HG02623 (cell line): Measurements from ENCODE around the gene NMNAT2.
"Not testable (repeated sequence)": the region's sequence is repeated elsewhere in the genome, so short reads cannot be mapped to it uniquely, and the experiment has no call there.

Source experiments
- ATAC-seq: cut with Tn5 transposase; IDR thresholded peaks from one replicate; pipeline ENCODE4 v1.9.1; 2021; ENCODE audit warnings: moderate library complexity; ENCODE audit not compliant: unreplicated experiment

Gene NMNAT2

DNA sequence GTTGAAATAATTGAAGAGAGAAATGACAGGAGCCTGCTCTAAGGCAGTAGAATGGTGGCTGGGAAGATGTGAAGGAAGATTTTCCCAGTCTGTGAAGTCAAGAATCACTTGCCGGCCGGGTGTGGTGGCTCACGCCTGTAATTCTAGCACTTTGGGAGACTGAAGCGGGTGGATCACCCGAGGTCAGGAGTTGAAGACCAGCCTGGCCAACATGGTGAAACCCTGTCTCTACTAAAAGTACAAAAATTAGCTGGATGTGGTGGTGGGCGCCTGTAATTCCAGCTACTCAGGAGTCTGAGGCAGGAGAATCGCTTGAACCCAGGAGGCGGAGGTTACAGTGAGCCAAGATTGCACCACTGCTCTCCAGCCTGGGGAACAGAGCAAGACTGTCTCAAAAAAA lies 177.3 kb downstream of the NMNAT2 start:
- ATAC-seq = not testable (repeated sequence)

DNA sequence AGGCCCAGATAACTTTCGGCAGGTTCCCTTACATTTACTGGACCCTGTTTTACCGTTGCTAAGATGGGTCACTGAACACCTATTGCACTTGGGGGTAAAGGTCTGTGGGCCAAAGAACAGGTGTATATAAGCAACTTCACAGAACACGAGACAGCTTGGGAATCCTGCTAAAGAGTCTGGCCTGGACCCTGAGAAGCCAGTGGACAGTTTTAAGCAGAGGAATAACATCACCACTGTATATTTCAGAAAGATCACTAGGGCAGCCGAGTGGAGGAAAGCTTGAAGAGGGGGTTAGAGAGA lies 177.7 kb downstream of the NMNAT2 start:
- no peak for ATAC-seq

DNA sequence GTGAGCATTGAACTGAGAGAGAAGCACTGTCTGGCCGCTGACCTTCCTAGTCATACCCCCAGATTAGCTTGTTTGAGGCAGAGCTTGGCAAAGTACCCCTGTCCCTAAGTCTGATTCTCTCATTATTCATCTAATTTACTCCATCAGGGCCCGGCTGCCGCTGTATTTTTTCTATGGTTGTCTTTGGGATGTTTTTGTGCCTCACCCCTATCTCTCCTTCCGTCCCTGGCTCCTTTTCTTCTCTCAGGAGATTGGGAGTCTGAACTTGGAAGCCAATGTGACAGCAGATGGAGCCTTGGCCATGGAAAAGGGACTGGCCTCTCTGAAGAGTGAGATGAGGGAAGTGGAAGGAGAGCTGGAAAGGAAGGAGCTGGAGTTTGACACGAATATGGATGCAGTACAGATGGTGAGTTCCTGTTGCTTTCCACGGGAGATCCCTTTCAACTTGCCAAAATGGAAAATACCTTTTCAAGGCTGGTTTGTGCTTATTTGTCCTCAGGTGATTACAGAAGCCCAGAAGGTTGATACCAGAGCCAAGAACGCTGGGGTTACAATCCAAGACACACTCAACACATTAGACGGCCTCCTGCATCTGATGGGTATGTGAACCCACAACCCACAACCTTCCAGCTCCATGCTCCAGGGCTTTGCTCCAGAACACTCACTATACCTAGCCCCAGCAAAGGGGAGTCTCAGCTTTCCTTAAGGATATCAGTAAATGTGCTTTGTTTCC lies 178.2 kb downstream of the NMNAT2 start:
- ATAC-seq = no peak

DNA sequence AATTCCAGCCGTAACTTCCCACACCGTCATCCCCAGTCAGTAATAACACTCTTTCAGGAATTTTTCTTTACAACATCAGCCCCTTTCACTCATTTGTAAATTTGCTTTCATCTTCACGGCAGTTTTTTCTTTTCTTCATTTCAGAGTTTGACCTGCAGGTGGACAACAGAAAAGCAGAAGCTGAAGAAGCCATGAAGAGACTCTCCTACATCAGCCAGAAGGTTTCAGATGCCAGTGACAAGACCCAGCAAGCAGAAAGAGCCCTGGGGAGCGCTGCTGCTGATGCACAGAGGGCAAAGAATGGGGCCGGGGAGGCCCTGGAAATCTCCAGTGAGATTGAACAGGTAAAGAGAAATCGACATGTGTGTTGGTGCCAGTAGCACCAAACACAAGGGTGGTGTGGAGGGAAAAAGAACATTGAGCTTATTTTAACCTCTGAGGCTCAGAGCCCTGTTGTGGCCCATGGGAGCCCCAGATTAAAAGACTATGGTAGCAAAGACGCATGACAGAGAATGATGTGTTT lies 178.9 kb downstream of the NMNAT2 start:
- ATAC-seq = no peak

DNA sequence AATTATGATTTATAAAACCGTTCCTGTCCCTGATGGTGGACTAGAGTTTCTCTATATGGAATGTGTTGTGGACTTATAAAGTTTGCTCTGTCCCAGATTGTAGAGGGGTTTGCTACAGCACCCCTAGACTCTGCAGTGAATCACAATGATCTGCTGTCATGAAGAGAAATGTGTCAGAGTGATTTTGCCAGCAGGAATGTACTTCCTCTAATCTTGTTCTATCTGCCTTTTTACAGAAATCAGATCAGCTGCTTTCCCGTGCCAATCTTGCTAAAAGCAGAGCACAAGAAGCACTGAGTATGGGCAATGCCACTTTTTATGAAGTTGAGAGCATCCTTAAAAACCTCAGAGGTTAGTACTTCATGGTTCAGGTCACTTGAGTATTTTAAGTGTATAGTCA lies 180.1 kb downstream of the NMNAT2 start:
- ATAC-seq = no peak

DNA sequence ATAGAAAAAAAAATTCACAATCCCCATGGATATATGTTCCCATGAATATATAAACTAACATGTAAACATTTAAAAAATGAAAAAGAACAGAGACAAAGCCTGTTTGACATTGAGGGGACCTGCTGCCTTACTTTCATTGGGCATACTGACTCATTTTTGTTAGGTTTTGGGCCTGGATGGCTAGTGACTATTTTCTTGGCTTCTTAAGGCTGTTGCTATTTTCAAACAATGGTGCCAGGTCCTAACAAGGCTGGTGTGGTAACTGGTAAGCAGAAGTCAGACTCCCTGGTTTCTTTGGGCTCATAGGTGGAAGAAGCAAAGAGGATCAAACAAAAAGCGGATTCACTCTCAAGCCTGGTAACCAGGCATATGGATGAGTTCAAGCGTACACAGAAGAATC lies 181.1 kb downstream of the NMNAT2 start:
- no peak for ATAC-seq

DNA sequence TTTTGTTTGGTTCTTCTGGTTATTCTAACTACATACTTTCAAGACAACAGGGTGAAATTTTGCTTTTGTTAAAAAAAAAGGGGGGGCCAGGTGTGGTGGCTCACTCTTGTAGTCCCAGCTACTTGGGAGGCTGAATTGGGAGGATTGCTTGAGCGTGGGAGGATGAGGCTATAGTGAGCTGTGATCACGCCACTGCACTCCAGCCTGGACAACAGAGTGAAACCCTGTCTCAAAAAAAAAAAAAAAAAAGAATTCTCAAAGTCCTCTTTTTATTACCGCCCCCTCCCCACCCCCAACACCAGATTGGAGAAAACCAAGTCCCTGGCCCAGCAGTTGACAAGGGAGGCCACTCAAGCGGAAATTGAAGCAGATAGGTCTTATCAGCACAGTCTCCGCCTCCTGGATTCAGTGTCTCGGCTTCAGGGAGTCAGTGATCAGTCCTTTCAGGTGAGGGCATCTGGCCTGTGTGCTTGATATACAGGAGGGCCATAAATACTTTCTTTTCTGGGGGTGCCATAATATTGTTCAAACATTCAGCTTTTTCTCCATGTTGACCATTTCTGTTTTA lies 181.9 kb downstream of the NMNAT2 start:
- ATAC-seq = no peak

DNA sequence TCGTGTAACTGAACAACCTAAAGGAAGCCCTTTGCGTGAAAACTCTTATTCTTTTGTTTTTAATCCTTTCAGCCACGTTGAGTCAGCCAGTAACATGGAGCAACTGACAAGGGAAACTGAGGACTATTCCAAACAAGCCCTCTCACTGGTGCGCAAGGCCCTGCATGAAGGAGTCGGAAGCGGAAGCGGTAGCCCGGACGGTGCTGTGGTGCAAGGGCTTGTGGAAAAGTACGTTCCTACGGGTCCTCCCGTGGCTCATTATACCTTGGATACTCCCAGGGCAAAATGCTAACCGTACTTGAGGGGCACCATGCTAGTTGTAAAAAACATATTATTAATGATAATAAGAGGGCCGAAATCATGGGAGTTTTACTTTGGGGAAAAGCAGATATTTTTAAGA lies 182.7 kb downstream of the NMNAT2 start:
- no peak for ATAC-seq

DNA sequence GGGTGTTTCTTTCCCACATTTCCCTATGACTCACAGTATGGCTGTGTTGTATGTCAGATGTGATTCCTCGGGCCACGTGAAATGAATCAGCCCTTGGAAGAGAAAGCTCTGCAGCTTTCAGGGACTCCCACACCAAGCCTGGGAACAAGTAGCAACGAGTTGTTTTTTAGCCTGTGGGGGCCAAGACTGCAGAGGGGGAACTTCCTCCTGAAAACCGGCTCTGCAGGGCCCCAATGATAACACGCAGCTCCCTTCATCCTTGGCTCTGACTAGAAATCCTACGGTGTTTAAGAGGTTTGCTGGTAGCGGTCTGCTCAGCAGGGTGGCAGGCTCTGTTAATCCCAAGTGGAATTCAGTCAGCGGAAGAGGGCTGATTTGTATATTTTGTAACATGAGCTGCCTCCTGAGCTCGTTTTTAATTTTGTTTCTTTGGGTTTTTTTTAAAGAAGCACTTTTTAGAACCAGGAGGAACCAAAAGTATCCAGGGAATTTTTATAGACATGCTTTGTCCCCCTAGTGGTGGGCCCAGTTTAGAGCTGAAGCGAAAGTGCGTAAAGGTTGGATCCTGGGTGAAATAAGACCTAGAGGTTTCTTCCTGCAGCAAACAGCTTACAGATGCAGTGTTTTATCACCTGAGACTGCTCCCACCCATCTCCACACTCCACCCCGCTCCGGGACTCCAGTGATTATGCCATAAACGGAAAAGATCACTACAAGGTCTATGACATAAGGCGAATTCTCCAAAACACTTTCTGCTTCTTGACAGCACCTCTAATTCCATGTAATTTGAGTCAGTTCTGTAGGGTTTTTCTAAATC lies 183.3 kb downstream of the NMNAT2 start:
- ATAC-seq = no peak

DNA sequence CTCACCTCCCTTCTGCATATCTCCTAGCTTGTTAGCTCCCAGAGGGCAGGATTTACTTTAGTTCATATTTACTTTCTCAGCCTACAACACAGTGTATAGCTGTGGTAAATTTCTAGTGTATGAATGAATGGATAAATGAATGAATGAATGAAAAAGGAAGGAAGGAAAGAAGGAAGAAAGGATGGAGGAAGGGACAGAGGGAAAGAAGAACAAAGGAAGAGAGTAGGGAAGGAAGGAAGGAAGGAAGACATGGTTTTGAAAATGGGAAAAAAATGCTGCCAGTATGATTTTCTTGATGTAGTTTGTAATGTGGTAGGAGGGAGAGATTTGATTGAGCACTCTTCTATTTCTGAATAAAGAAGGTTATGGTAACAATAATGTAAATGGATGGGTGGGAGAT lies 185.1 kb downstream of the NMNAT2 start:
- no peak for ATAC-seq

DNA sequence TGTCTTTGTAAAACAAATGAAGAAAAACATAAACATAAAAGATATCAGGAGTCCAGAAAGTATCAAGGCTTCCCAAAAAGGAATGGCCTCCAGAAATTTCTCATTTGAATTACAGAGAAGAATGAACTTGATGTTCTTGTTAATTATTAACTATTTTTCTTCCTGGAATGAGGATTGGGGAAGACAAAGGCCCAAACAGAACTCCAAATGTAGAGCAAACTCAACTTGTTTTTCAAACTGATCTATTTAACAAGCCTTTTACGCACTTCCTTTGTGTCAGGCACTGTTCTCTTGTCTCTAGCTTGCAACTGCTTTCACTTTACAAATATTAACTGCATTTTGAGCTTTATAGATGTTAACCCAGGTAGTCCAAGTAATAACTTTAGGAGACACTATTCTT lies 186.6 kb downstream of the NMNAT2 start:
- no peak for ATAC-seq

DNA sequence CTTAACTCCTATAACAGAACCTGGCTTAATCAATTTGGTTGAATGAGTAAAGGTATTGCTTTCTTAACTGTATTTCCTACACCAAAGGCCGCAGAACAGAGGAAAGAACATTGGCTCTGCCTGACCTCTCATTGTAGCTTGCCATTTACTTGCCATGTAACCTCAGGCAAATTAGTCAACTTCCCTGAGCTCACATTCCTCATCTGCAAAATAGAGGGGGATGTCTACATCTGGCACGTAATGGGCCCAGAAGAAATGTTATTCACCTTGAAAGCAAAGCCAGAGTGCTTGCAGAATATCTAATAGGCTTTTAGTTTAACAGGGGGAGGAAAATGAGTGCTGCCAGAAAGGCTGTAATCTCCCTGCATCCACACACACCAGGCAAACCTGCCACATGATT lies 187.8 kb downstream of the NMNAT2 start:
- no peak for ATAC-seq

DNA sequence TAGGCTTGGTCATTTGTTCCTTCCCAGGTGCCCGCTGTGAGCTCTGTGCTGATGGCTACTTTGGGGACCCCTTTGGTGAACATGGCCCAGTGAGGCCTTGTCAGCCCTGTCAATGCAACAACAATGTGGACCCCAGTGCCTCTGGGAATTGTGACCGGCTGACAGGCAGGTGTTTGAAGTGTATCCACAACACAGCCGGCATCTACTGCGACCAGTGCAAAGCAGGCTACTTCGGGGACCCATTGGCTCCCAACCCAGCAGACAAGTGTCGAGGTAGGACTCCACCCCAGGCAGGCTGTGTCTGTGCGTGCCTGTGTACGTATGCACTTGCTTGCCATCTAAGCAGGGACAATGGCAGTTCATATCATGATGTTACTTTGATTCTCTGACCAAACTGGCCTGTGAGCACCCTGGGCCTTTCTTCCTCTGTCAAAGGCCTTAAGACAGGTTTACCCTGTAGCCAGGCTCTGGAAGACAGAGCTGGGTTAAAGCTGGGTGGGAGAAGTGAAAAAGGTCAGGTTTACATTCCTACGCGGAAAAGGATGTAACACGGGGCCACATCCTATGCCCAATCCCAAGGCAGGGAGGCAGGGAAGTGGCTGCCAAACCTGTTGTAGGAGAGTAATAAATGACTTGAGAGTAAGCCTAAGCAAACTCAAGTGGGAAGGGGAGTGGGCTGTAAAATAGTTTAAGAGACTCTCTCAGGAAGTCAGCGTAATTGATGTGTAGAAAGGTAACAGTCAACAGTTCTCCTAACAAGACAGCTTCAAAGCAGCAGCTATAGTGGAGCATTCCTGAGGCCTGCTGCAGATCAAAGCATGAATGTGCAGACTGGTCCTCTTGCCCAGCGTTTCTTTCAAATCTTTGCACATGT lies 189.6 kb downstream of the NMNAT2 start:
- ATAC-seq = no peak

DNA sequence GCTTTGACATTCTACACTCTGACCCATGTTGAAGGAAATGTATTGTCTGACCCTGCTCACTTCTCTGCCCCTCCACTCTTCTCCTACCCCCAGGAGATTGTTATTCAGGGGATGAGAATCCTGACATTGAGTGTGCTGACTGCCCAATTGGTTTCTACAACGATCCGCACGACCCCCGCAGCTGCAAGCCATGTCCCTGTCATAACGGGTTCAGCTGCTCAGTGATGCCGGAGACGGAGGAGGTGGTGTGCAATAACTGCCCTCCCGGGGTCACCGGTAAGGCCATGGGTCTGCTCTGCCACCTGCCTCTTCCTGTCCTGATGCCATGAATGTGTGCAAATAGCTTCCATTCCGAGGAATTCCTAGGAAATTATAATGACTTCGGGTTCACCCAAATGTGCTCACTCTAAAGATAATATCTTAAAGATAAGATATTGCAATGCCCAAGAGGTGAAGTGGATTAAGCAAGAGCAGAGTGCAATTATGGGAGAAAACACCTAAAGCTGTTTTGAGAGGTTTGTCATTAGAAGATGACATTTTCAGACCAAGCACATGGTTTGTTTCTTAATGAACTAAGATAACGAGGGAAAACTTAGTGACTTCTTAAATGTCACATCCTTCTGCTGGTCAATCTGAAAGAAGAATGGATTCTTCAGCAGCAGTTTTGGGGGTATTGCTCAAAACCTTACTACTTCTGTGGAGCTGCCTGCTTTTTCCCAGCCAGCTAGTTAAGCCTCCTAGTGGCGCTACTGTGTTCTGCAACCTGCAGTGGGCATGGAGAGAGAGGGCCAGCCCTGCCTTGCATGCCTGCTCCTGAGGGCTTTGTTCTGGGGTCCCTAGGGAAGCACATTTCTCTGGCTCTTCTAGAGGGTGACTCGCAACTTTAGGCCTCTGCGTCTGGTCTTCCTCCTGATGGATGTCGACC lies 190.5 kb downstream of the NMNAT2 start:
- ATAC-seq = no peak

DNA sequence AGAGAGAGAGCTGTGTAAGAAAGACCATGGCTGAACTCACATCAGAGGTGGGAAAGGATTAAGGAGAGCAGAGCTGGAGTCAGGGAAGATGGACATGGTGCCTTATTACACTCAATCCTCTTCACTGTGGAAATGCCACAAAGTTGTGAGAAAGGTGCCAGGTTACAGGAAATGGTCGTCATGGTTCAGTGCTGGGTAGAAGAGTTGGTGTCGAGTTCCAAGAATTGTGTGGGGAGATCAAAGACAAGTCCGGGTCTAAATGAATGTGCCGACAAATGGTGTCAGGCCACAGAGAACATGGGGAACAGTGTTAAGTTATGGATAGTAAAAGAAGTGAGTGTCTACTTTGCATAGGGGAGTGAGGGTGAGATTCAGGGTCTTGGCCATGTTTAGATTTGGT lies 191.2 kb downstream of the NMNAT2 start:
- no peak for ATAC-seq

DNA sequence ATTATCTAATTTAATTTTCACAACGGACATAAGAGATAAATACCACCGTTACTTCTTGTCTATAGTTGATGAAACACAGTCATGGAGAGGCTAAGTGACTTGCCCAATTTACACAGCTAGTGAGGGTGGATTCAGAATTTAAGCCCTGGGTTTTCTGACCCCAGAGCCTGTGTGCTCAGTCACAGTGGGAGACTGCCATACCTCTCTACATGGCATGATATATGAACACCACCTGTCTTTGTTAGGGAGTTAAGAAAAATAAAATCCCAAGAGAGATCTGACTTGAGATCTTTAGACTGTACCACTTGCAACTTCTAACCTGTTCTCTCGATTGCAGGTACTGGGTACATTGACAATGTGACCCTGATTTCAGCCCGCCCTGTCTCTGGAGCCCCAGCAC lies 191.8 kb downstream of the NMNAT2 start:
- no peak for ATAC-seq

DNA sequence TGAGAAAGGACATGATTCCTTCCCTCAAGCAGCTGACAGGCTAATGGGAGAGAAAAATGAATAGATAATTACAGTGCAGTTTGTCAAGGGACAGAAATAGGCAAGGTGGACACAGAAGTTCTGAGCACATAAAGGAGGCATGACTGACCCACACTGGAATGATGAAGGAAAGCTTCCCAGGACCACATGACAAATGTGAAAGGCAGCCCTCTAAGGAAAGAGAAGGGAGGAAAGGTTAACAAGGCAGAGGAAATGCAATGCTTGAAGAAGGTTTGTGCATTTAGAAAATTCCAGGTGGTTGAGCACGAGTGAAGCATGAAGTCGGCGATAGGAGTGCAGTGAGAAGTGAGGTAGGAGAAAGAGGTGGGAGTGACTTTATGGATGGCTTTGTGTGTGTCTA lies 194.7 kb downstream of the NMNAT2 start:
- no peak for ATAC-seq

DNA sequence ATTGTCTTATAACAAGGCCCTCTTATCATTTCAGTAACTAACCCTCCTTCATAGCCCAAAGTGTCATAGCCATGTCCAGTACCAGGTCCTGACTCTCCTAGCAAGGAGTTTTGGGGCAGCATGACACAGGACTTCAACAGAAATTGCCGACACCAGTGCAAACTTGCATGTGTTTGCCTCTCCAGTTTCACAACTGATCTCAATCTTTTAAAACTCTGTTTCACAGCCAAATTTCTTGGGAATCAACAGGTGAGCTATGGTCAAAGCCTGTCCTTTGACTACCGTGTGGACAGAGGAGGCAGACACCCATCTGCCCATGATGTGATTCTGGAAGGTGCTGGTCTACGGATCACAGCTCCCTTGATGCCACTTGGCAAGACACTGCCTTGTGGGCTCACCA lies 195.3 kb downstream of the NMNAT2 start:
- no peak for ATAC-seq

DNA sequence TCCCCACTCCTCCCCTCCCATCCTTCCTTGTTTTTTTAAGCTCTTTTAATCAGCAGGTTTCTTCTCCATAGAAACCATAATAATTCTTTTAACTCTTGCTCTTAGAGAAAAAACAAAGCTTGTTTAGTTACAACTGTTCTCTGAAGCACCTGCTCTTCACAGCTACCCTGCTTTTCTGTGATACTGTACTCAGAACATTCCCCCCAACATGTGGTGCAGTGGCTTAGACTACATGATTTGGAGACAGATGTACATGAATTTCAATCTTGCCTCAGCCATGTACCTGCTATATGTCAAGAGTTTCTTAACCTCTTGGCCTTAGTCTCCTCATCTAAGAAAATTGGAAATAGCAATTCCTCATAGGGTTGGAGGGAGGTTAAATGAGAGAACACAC lies 198.6 kb downstream of the NMNAT2 start:
- ATAC-seq = no peak

DNA sequence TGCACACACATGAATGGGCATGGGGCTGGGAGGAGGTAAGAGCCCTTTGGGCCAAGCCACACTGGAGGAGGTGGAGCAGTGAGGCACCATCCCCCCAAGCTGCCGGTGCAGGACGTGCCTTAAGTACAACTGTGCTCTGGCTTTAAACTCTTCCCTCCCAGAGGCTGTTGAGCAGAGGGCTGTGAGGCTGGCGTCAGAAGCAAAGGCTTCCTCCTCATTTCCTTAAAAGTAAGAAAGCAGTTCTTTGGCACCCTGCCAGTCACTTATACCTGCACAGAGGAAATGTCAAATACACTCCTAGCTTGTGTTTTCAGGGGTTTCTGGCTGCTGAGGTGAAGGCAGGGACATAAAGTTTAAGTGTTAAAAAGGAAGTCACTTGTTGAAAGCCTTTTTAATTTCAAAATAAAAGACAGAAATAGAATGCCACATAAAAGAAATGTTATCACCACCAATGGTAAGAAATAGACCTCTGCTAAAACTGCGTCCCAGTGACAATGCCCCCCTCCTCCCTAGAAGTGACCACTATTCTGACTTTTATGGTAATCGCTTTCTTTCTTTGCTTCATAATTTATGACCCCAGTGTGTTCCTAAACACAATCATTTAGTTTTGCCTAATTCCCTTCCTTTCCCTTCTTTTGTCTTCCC lies 199.1 kb downstream of the NMNAT2 start:
- no peak for ATAC-seq
